ENCODE measurements around the gene PLEKHH3. TPM values are rescaled to one million over a fixed set of nuclear protein-coding genes. Genes with fewer than 3 reads are reported as not detected.
"Not testable (repeated sequence)": the region's sequence is repeated elsewhere in the genome, so short reads cannot be mapped to it uniquely, and the experiment has no call there.

PLEKHH3 gene
- total RNA-seq, 1 experiment from 2014 or later: 32.2 TPM

DNA sequence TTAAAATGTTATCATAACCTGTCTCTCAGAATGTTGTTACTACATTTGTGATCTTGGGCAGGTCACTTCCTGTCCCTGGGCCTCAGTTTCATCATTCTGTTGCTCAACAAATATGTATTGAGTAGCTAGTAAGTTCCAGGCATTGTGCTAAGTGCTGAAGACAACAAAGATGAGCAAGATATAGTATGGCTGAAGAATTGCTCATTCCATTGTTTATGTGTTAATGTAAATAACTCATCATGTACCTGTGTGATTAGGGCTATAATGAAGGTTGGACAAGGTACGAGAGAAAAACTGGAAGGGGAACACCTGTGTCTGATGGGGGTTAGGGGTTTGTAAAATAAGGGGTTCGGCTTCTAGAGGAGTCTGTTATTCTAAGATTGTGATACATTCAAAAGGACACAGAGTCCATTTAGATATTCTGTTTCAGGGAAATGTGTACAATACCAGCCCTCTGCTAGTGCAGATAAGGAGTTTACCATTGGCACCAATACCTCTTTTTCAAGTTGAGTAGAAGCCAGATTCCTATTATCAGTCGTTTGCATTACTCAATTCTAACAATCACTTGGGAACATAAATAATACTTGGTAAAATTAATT lies 47.3 kb downstream of the PLEKHH3 start:
- Histone ChIP-seq H3K27me3 (ENCODE audit: control insufficient read depth, insufficient read depth, low read length) (no peaks in the 10 kb centered on the region), H3K36me3 (ENCODE audit: control insufficient read depth, insufficient read depth, low read length) (no peaks in the 10 kb centered on the region), H3K9me3 (ENCODE audit: control insufficient read depth, insufficient read depth, low read depth, low read length) (no peaks in the 10 kb centered on the region), H3K27ac (ENCODE audit: low read length) (no peak overlapping the region), H3K4me1 (ENCODE audit: control insufficient read depth, insufficient read depth, low read length) (peaks cover under 1% of the 10 kb centered on the region; the same call in 1 of the 2 replicates), H3K4me3 (ENCODE audit: low read depth in 2 of 2, low read length in 2 of 2) (no peak overlapping the region)
- in situ Hi-C loops (cut with HindIII; ENCODE audit: low pct_unique_long_range_greater_than_20kb, low sequenced_read_pairs) (no loop called here), intact Hi-C loops (cut with micrococcal nuclease; ENCODE audit: unreplicated experiment) (no loop called here)
- DNase-seq (ENCODE audit: low read depth, low spot score): no peak
- TF ChIP-seq, protein P1, sequence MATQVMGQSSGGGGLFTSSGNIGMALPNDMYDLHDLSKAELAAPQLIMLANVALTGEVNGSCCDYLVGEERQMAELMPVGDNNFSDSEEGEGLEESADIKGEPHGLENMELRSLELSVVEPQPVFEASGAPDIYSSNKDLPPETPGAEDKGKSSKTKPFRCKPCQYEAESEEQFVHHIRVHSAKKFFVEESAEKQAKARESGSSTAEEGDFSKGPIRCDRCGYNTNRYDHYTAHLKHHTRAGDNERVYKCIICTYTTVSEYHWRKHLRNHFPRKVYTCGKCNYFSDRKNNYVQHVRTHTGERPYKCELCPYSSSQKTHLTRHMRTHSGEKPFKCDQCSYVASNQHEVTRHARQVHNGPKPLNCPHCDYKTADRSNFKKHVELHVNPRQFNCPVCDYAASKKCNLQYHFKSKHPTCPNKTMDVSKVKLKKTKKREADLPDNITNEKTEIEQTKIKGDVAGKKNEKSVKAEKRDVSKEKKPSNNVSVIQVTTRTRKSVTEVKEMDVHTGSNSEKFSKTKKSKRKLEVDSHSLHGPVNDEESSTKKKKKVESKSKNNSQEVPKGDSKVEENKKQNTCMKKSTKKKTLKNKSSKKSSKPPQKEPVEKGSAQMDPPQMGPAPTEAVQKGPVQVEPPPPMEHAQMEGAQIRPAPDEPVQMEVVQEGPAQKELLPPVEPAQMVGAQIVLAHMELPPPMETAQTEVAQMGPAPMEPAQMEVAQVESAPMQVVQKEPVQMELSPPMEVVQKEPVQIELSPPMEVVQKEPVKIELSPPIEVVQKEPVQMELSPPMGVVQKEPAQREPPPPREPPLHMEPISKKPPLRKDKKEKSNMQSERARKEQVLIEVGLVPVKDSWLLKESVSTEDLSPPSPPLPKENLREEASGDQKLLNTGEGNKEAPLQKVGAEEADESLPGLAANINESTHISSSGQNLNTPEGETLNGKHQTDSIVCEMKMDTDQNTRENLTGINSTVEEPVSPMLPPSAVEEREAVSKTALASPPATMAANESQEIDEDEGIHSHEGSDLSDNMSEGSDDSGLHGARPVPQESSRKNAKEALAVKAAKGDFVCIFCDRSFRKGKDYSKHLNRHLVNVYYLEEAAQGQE (IDR thresholded peaks at IDR 0.05; ENCODE audit: insufficient read depth in 1 of 2, low read depth in 2 of 2, low read length in 1 of 2): no peak
- TF ChIP-seq, protein P2, sequence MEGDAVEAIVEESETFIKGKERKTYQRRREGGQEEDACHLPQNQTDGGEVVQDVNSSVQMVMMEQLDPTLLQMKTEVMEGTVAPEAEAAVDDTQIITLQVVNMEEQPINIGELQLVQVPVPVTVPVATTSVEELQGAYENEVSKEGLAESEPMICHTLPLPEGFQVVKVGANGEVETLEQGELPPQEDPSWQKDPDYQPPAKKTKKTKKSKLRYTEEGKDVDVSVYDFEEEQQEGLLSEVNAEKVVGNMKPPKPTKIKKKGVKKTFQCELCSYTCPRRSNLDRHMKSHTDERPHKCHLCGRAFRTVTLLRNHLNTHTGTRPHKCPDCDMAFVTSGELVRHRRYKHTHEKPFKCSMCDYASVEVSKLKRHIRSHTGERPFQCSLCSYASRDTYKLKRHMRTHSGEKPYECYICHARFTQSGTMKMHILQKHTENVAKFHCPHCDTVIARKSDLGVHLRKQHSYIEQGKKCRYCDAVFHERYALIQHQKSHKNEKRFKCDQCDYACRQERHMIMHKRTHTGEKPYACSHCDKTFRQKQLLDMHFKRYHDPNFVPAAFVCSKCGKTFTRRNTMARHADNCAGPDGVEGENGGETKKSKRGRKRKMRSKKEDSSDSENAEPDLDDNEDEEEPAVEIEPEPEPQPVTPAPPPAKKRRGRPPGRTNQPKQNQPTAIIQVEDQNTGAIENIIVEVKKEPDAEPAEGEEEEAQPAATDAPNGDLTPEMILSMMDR (IDR thresholded peaks at IDR 0.05): no peak
- no peak for TF ChIP-seq SIN3A (IDR thresholded peaks at IDR 0.05; ENCODE audit: borderline replicate concordance, insufficient read depth, low read depth, low read length)
- TF ChIP-seq POLR2AphosphoS5 (IDR thresholded peaks at IDR 0.05; ENCODE audit: low read depth, low read length): no peak
- TF ChIP-seq TCF7L2 (IDR thresholded peaks at IDR 0.05; ENCODE audit: low read depth, low read length): no peak
- POLR2A ChIA-PET: no interaction called here
- ATAC-seq: no peak
- CTCF ChIA-PET: no interaction called here
- BruUV-seq (replicated peaks): no TSS peak

DNA sequence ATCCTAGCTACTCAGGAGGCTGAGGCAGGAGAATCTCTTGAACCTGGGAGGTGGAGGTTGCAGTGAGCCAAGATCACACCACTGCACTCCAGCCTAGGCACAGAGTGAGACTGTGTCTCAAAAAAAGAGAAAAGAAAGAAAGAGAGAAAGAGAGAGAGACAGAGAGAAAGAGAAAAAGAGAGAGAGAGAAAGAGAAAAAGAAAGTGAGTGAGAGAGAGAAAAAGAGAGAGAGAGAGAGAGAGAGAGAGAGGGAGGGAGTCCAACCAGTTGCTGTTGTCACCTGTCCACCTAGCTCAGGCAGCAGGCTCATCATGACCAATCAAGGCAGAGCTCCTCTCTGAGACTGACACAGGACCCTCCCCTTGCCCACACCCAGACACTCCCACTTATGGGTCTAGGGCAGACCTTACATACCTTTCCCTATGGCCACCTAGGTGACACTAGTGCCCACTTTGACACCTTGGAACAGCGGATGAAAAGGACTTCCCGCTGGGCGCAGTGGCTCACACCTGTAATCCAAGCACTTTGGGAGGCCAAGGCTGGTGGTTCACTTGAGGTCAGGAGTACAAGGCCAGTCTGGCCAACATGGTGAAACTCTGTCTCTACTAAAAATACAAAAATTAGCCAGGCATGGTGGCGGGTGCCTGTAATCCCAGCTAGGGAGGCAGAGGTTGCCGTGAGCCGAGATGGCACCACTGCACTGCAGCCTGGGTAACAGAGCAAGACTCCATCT lies 49.6 kb downstream of the PLEKHH3 start:
- H3K36me3 ChIP-seq (ENCODE audit: control insufficient read depth, insufficient read depth, low read length); POLR2A ChIA-PET; H3K27me3 ChIP-seq (ENCODE audit: control insufficient read depth, insufficient read depth, low read length); in situ Hi-C loops (cut with HindIII; ENCODE audit: low pct_unique_long_range_greater_than_20kb, low sequenced_read_pairs); H3K9me3 ChIP-seq (ENCODE audit: control insufficient read depth, insufficient read depth, low read depth, low read length); H3K4me3 ChIP-seq (ENCODE audit: low read depth in 2 of 2, low read length in 2 of 2); H3K4me1 ChIP-seq (ENCODE audit: control insufficient read depth, insufficient read depth, low read length); H3K27ac ChIP-seq (ENCODE audit: low read length); BruUV-seq (replicated peaks); DNase-seq (ENCODE audit: low read depth, low spot score); intact Hi-C loops (cut with micrococcal nuclease; ENCODE audit: unreplicated experiment); ATAC-seq: not testable (repeated sequence)
- CTCF ChIA-PET: interaction anchor here (0.6 kb wide), 1 partner anchor 199 kb away, joined by 3 read pairs; no protein-coding TSS in a partner anchor
